RWPE2 (cell line): ENCODE measurements around the gene NDRG3.

Source experiments
- ATAC-seq: fragments of 200-7000 bp; cut with Tn5 transposase; 3 replicates; pipeline ENCODE4 v1.9.1; 2021; ENCODE audit warnings: low read depth
- DNase-seq: peaks from one replicate; pipeline ENCODE4 v3.0.0-alpha.2; 2020; ENCODE audit warnings: low spot score
- H3K27ac ChIP-seq: fragments of 450-650 bp; 2 replicates; pipeline ENCODE4 v1.5.1; 2017; ENCODE audit warnings: mild to moderate bottlenecking; ENCODE audit not compliant: poor library complexity, severe bottlenecking
- H3K27me3 ChIP-seq: fragments of 250-450 bp; sonication (Bioruptor Pico); 2 replicates; pipeline ENCODE4 v1.5.1; 2021; ENCODE audit warnings: mild to moderate bottlenecking, moderate library complexity; ENCODE audit not compliant: insufficient read depth, poor library complexity, severe bottlenecking
- H3K36me3 ChIP-seq: fragments of 250-450 bp; sonication (Bioruptor Pico); 2 replicates; pipeline ENCODE4 v1.5.1; 2020; ENCODE audit warnings: low read depth, mild to moderate bottlenecking, moderate library complexity
- H3K4me1 ChIP-seq: fragments of 250-450 bp; sonication (Bioruptor Pico); 2 replicates; pipeline ENCODE4 v1.5.1; 2021; ENCODE audit warnings: mild to moderate bottlenecking, moderate library complexity; ENCODE audit not compliant: insufficient read depth, poor library complexity, severe bottlenecking
- H3K4me3 ChIP-seq: fragments of 250-450 bp; sonication (Bioruptor Pico); 2 replicates; pipeline ENCODE4 v1.5.1; 2021; ENCODE audit warnings: mild to moderate bottlenecking, moderate library complexity; ENCODE audit not compliant: severe bottlenecking
- H3K9me3 ChIP-seq: fragments of 250-450 bp; sonication (Bioruptor Pico); 2 replicates; pipeline ENCODE4 v1.5.1; 2021; ENCODE audit warnings: mild to moderate bottlenecking, moderate library complexity; ENCODE audit not compliant: severe bottlenecking
- CTCF ChIP-seq: fragments of 450-650 bp; IDR thresholded peaks from one replicate; pipeline ENCODE4 v1.5.1; 2017; ENCODE audit warnings: mild to moderate bottlenecking, moderate library complexity; ENCODE audit not compliant: poor library complexity, severe bottlenecking

Gene NDRG3

DNA sequence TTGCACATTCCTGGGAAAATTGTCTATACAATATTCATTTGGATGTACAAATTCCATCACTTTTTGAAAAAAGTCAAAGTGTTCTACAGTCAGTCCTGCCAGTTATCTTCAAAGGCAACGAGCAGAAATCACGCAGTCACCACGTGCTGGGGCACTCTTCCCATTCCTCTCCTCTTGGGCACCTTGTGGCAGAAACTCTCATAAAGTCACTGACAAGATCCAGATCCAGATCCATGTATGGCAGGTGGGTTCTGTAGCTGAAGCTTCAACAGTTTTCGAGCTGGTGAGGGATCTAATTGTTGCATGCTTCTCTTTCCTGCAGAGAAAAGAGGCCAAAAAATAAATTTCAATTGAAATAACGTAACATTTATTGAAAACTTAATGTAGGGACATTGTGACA, 6.7 kb upstream of the NDRG3 start:
- TF ChIP-seq CTCF: no peak
- peak; percentile 28 for DNase-seq
- H3K36me3 ChIP-seq: peaks cover 67% of the 10 kb centered on the region

GRCh38 chr20:36745234-36745926, 510 bp downstream of the NDRG3 start:
- TF ChIP-seq CTCF: no peak
- Histone ChIP-seq H3K27ac (peak overlapping the region; percentile 10), H3K4me3 (peak overlapping the region; percentile 63), H3K36me3 (peaks cover 6% of the 10 kb centered on the region; the same call in 1 of the 2 replicates), H3K4me1 (peaks cover 5% of the 10 kb centered on the region), H3K27me3 (no peaks in the 10 kb centered on the region), H3K9me3 (no peaks in the 10 kb centered on the region)
- no peak for DNase-seq
- ATAC-seq: peak; percentile 36

More for the DNA sequence above, 6.7 kb upstream of the NDRG3 start:
- Histone ChIP-seq H3K9me3 (no peaks in the 10 kb centered on the region), H3K4me3 (no peak overlapping the region), H3K27ac (no peak overlapping the region), H3K4me1 (no peaks in the 10 kb centered on the region), H3K27me3 (no peaks in the 10 kb centered on the region)
- no peak for ATAC-seq

- peak overlapping the region; percentile 10 for H3K27ac ChIP-seq
- peak overlapping the region; percentile 63 for H3K4me3 ChIP-seq
- peak; percentile 53 for ATAC-seq
- no peak for TF ChIP-seq CTCF
- no peaks in the 10 kb centered on the region for H3K36me3 ChIP-seq
- H3K4me1 ChIP-seq: peaks cover 5% of the 10 kb centered on the region
- no peak for DNase-seq
- no peaks in the 10 kb centered on the region for H3K27me3 ChIP-seq
- no peaks in the 10 kb centered on the region for H3K9me3 ChIP-seq
These were observed 1.1 kb downstream of the NDRG3 start for GRCh38 chr20:36744764-36745191.

DNA sequence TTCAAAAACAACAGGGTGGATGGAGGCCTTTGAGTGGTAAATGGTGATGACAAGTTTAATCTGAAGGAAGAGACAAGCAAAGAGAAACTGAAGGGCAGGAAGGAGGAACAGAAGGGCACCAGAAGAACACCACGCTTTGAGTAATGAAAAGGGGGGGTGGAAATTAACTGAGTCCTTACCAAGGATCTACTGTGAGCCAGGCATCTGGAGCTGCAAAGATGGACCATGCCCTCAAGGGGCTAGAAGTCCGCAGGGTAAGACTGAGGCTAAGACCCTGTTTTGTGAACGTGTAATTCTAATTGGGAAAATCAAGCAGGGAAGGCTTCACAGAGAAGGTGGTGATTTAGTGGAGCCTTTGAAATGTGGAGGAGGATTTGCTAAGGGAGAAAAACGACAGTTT, 1.6 kb downstream of the NDRG3 start:
- TF ChIP-seq CTCF: no peak
- DNase-seq: no peak

GRCh38 chr20:36742558-36742957, 3.3 kb downstream of the NDRG3 start:
- Histone ChIP-seq H3K4me3 (no peak overlapping the region), H3K4me1 (peaks cover 5% of the 10 kb centered on the region), H3K36me3 (no peaks in the 10 kb centered on the region), H3K27me3 (no peaks in the 10 kb centered on the region), H3K27ac (no peak overlapping the region), H3K9me3 (no peaks in the 10 kb centered on the region)
- TF ChIP-seq CTCF: no peak
- no peak for ATAC-seq
- DNase-seq: no peak

More for the DNA sequence above, 1.6 kb downstream of the NDRG3 start:
- no peaks in the 10 kb centered on the region for H3K9me3 ChIP-seq
- ATAC-seq: no peak
- no peaks in the 10 kb centered on the region for H3K36me3 ChIP-seq
- peak overlapping the region; percentile 10 for H3K27ac ChIP-seq
- H3K4me1 ChIP-seq: peaks cover 5% of the 10 kb centered on the region
- no peaks in the 10 kb centered on the region for H3K27me3 ChIP-seq
- no peak overlapping the region for H3K4me3 ChIP-seq
